Omental fat pad (tissue), 4 donors: ENCODE data around the gene SEMA6D. TPM values are rescaled to one million over a fixed set of nuclear protein-coding genes. Genes with fewer than 3 reads are reported as not detected.

Source experiments
- ATAC-seq: fragments of 150-250 bp; one replicate; pipeline ENCODE4 v1.9.1; 2016; ENCODE audit warnings: mild to moderate bottlenecking, moderate library complexity; ENCODE audit not compliant: low FRiP score
- DNase-seq: peaks from one replicate; pipeline ENCODE4 v3.0.0-alpha.2; 2019; ENCODE audit warnings: low spot score
- total RNA-seq, 4 donors: library from RNA; depleted of rRNA; stranded (reverse); fragments of >200 nt; gene quantifications; one replicate each; pipeline ENCODE4 v1.1.0, GENCODE V29; 2016
- TF ChIP-seq, protein P1 (sequence below), 3 donors: fragments of 450-650 bp; IDR thresholded peaks; one replicate each; pipeline ENCODE4 v1.5.1; 2016 to 2017; ENCODE audit warnings: antibody characterized with exemption in 3 of 3, mild to moderate bottlenecking in 3 of 3, moderate library complexity in 2 of 3

Gene SEMA6D
- total RNA-seq, 4 donors from 2014 or later, result 3.4 to 41.1 (median 10.4) TPM

- TF ChIP-seq, protein P1, sequence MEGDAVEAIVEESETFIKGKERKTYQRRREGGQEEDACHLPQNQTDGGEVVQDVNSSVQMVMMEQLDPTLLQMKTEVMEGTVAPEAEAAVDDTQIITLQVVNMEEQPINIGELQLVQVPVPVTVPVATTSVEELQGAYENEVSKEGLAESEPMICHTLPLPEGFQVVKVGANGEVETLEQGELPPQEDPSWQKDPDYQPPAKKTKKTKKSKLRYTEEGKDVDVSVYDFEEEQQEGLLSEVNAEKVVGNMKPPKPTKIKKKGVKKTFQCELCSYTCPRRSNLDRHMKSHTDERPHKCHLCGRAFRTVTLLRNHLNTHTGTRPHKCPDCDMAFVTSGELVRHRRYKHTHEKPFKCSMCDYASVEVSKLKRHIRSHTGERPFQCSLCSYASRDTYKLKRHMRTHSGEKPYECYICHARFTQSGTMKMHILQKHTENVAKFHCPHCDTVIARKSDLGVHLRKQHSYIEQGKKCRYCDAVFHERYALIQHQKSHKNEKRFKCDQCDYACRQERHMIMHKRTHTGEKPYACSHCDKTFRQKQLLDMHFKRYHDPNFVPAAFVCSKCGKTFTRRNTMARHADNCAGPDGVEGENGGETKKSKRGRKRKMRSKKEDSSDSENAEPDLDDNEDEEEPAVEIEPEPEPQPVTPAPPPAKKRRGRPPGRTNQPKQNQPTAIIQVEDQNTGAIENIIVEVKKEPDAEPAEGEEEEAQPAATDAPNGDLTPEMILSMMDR (IDR thresholded peaks at IDR 0.05), result no peak
- ATAC-seq, result no peak
- no peak for DNase-seq
These were observed 11.9 kb upstream of the SEMA6D start for GRCh38 chr15:47705281-47705997.

DNA sequence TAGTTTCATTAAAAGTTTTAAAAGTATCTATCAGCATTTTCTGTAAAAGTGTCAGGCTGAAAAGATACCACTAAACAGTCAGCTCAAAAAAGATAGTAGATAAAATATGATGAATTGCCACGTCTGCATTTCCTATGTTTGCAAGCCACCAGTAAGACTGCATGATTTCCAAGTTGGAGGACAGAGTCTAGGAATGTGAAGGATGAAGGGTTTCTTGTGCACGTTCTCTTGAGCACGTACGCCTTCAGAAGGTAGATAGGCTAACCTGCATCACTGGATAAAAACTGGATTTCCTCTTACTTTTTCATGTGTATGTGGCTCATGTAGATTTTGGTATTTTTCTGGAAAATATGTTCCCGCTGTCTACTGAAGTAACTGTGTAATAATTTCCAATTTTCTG lies 9.9 kb upstream of the SEMA6D start:
- no peak for ATAC-seq
- no peak for DNase-seq

GRCh38 chr15:47708161-47708980 lies 8.9 kb upstream of the SEMA6D start:
- no peak for DNase-seq
- ATAC-seq, result no peak
- TF ChIP-seq, protein P1 (IDR thresholded peaks at IDR 0.05), result no peak

More for the DNA sequence above, 9.9 kb upstream of the SEMA6D start:
- TF ChIP-seq, protein P1 (IDR thresholded peaks at IDR 0.05), result no peak

- TF ChIP-seq, protein P1 (IDR thresholded peaks at IDR 0.05), result no peak
- DNase-seq, result no peak
- ATAC-seq, result no peak
These were observed 5.7 kb upstream of the SEMA6D start for GRCh38 chr15:47711655-47712054.

GRCh38 chr15:47715402-47715801 lies 1.9 kb upstream of the SEMA6D start:
- no peak for ATAC-seq
- TF ChIP-seq, protein P1 (IDR thresholded peaks at IDR 0.05), result no peak
- DNase-seq, result no peak

GRCh38 chr15:47715856-47716445 lies 1.4 kb upstream of the SEMA6D start:
- DNase-seq, result no peak
- ATAC-seq, result no peak
- TF ChIP-seq, protein P1 (IDR thresholded peaks at IDR 0.05), result no peak
